Duodenal mucosa (tissue), 2 donors: Measurements from ENCODE around the gene KMT2C.
"Not testable (repeated sequence)": the region's sequence is repeated elsewhere in the genome, so short reads cannot be mapped to it uniquely, and the experiment has no call there.

ENCODE experiments used
- H3K27ac ChIP-seq: one replicate; pipeline ENCODE4 v1.7.0; 2013; ENCODE audit warnings: low read depth, low read length
- H3K27me3 ChIP-seq, 2 donors: one replicate each; pipeline ENCODE4 v1.7.0; 2013; ENCODE audit warnings: low read length in 2 of 2, control low read depth in 1 of 2; ENCODE audit not compliant: insufficient read depth in 2 of 2, control insufficient read depth in 1 of 2
- H3K36me3 ChIP-seq, 2 donors: one replicate each; pipeline ENCODE4 v1.7.0; 2013; ENCODE audit warnings: low read length in 2 of 2, control low read depth in 1 of 2; ENCODE audit not compliant: insufficient read depth in 2 of 2, control insufficient read depth in 1 of 2
- H3K4me1 ChIP-seq, 2 donors: one replicate each; pipeline ENCODE4 v1.7.0; 2013; ENCODE audit warnings: low read length in 2 of 2, control low read depth in 1 of 2; ENCODE audit not compliant: insufficient read depth in 2 of 2, control insufficient read depth in 1 of 2
- H3K4me3 ChIP-seq, 2 donors: one replicate each; pipeline ENCODE4 v1.7.0; 2013; ENCODE audit warnings: low read length in 2 of 2, low read depth in 1 of 2
- H3K9ac ChIP-seq, 2 donors: one replicate each; pipeline ENCODE4 v1.7.0; 2013; ENCODE audit warnings: low read length in 2 of 2, low read depth in 1 of 2
- H3K9me3 ChIP-seq, 2 donors: one replicate each; pipeline ENCODE4 v1.7.0; 2013; ENCODE audit warnings: low read length in 2 of 2, control low read depth in 1 of 2; ENCODE audit not compliant: control insufficient read depth in 1 of 2

Gene KMT2C

GRCh38 chr7:152442330-152442835 lies 6.6 kb upstream of the KMT2C start:
- Histone ChIP-seq H3K27me3 (no peaks in the 10 kb centered on the region), H3K4me3 (no peak overlapping the region), H3K9me3 (no peaks in the 10 kb centered on the region), H3K4me1 (no peaks in the 10 kb centered on the region), H3K9ac (no peak overlapping the region), H3K27ac (no peak overlapping the region), H3K36me3 (no peaks in the 10 kb centered on the region)

- H3K4me1 ChIP-seq, H3K9me3 ChIP-seq, H3K27me3 ChIP-seq, H3K27ac ChIP-seq, H3K4me3 ChIP-seq, H3K9ac ChIP-seq, H3K36me3 ChIP-seq: not testable (repeated sequence)
These were observed 6.0 kb upstream of the KMT2C start for GRCh38 chr7:152441810-152442209.

- H3K9ac ChIP-seq, H3K9me3 ChIP-seq, H3K36me3 ChIP-seq, H3K27me3 ChIP-seq, H3K4me3 ChIP-seq, H3K27ac ChIP-seq, H3K4me1 ChIP-seq: not testable (repeated sequence)
These were observed 5.4 kb upstream of the KMT2C start for GRCh38 chr7:152441168-152441567.

GRCh38 chr7:152438017-152438416 lies 2.2 kb upstream of the KMT2C start:
- not testable (repeated sequence) for H3K9me3 ChIP-seq, H3K4me3 ChIP-seq, H3K9ac ChIP-seq, H3K4me1 ChIP-seq, H3K36me3 ChIP-seq, H3K27ac ChIP-seq, H3K27me3 ChIP-seq

GRCh38 chr7:152436931-152437575 lies 1.2 kb upstream of the KMT2C start:
- Histone ChIP-seq H3K4me3 (peak overlapping the region; percentile 77 to 79), H3K4me1 (peaks cover 0 to 12% of the 10 kb centered on the region in 2 donors), H3K9ac (peak overlapping the region; percentile 56 to 80), H3K27ac (peak overlapping the region; percentile 80)
- H3K27me3 ChIP-seq, H3K9me3 ChIP-seq, H3K36me3 ChIP-seq: not testable (repeated sequence)

- Histone ChIP-seq H3K9me3 (no peaks in the 10 kb centered on the region), H3K27ac (peak overlapping the region; percentile 98), H3K36me3 (no peaks in the 10 kb centered on the region), H3K4me3 (peak overlapping the region; percentile 77 to 79), H3K9ac (peak overlapping the region; percentile 56 to 80), H3K4me1 (peaks cover 0 to 12% of the 10 kb centered on the region in 2 donors), H3K27me3 (no peaks in the 10 kb centered on the region)
These were observed 518 bp upstream of the KMT2C start for GRCh38 chr7:152436111-152436930.

GRCh38 chr7:152434511-152435383 lies 1.1 kb downstream of the KMT2C start:
- Histone ChIP-seq H3K9ac (peak overlapping the region; percentile 60 to 80), H3K4me3 (peak overlapping the region; percentile 67 to 81), H3K4me1 (peaks cover 0 to 12% of the 10 kb centered on the region in 2 donors), H3K27ac (peak overlapping the region; percentile 68)
- H3K36me3 ChIP-seq, H3K27me3 ChIP-seq, H3K9me3 ChIP-seq: not testable (repeated sequence)

GRCh38 chr7:152433721-152434490 lies 1.9 kb downstream of the KMT2C start:
- Histone ChIP-seq H3K27ac (peak overlapping the region; percentile 68), H3K9ac (peak overlapping the region; percentile 60 to 80), H3K4me3 (peak overlapping the region; percentile 67 to 81), H3K4me1 (peaks cover 1 to 12% of the 10 kb centered on the region in 2 donors)
- H3K36me3 ChIP-seq, H3K9me3 ChIP-seq, H3K27me3 ChIP-seq: not testable (repeated sequence)

GRCh38 chr7:152432735-152433134 lies 3.1 kb downstream of the KMT2C start:
- H3K9me3 ChIP-seq, H3K27ac ChIP-seq, H3K36me3 ChIP-seq, H3K27me3 ChIP-seq, H3K9ac ChIP-seq, H3K4me3 ChIP-seq: not testable (repeated sequence)
- H3K4me1 ChIP-seq = peaks cover 4 to 15% of the 10 kb centered on the region in 2 donors
